Stimulated activated CD8-positive, alpha-beta memory T cell treated with anti-CD3 and anti-CD28 coated beads, Interleukin-15, amount 100 ng/mL, for 24 hours (primary cell): ENCODE data around the gene S100A5.

Experiments used
- DNase-seq: peaks from one replicate; pipeline ENCODE4 v3.0.0-alpha.2; 2020; ENCODE audit warnings: low read depth

Gene S100A5

DNA sequence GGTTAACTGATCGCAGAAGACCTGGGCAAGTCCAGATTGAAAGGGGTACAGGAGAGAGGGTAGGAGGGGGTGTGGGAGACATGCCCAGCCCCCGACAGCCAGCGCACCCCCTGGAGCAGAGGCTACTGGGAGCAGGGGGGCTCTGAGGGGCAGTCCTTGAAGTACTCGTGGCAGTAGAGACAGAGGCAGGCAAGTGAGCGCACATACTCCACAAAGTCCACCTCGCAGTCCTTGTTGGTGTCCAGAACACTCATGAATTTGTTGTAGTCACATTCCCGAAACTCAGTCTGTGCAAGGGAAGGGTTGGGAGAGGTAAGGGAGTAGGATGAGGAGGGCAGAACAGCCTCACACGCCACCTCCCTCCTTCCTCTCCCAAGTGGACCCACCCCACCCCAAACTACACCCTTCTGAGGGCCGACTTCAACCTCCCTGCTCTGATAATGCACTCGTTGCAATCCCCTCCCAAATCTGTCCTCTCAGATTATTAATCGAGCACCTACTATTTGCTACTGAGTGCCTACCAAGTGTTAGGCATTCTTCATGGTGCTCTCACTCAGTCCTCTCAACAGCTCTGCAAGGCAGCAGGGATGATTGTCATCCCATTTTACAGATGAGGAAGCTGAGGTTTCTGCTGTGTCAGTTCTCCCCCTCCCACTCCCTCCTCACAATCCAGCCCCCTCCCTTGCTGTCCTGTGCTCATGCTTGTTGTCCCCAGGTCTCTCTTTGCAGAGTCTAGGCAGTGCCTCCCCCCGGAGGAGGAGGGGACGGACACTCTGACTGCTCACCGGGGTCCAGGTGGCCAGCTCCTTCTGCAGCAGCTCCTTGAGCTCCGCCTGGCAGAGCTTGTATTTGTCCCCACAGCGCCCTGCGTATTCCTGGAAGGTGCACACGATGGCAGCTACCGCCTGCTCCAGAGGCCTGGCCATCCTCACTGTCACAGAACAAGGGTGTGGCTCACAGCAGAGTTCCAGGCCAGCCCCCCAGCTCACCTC is 7.1 kb upstream of the S100A5 start:
- no peak for DNase-seq

DNA sequence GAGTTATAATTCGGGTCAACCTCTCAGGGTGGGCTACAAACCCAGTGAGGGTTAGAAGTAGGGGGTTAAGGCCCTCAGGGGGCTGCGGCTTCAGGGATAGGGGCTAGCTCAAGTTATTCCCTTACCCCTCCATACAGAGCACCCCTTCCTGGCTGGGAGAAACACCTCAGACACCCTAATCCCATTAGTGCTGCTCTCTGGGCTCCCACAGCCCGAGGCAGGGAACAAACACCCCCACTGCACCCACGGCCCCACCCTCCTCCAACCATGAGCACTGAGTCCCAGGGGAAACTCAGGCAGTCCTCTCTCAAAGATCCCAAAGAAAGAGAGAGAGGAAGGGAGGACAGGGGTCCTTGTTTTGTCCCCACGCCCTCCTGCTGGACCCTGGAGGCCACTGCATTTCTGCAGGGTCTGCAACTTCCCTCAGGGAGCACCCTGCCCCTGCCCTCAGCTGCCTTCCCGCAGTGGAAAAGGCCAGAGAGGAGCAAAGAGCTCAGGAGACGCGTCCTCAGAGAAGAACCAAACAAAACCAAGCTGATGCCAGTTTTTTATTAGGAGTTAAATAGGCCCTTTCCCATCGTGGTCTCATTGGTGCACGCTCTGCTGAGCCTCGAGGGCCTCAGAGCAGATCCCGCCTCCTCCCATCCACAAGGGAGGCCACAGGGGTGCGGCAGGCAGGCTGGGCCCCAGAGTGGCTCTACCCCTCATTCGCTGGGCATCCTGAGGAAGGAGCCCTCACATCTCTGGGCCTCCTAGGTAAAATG is 6.2 kb upstream of the S100A5 start:
- no peak for DNase-seq

DNA sequence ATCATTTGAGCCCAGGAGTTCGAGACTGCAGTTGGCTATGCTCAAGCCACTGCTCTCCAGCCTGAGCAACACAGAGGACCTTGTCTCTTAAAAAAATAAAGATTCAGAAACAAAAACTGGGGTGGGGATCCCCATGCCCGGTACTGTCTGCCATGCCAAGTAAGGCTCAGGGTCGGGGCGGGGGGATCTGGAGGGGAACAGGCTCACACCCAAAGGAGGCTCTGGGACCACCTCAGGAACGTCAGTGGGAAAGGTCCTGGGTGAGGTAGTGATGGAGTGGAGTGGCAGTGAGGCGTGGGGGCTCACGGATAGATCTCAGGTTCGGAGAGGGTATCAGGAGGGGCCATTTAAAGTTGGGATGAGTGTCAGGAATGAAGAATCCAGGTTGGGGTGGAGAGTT is 5.6 kb upstream of the S100A5 start:
- no peak for DNase-seq

- DNase-seq, result peak; percentile 62
These were observed 4.6 kb upstream of the S100A5 start, which contains the start of gene S100A4 for GRCh38 chr1:153545067-153546055. S100A4 (minus strand) TSS chr1:153545806; CDS start chr1:153544794, 1,012 bp downstream.

- no peak for DNase-seq
These were observed 3.8 kb upstream of the S100A5 start for GRCh38 chr1:153544453-153545066.

DNA sequence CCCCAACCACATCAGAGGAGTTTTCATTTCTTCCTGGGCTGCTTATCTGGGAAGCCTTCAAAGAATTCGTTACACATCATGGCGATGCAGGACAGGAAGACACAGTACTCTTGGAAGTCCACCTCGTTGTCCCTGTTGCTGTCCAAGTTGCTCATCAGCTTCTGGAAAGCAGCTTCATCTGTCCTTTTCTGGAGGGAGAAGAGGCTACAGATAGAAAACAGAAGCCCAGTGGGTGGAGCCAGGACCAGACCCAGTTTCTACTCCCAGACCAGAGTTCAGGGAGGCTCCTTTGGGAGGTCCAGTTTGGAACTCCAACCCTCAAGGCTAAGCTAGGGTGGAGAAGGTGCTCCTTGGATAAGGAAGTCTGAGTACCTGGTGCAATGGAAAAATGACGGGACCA is 3.0 kb upstream of the S100A5 start:
- DNase-seq, result no peak

- no peak for DNase-seq
These were observed 2.4 kb upstream of the S100A5 start for GRCh38 chr1:153542956-153543711.

- no peak for DNase-seq
These were observed 1.2 kb upstream of the S100A5 start for GRCh38 chr1:153541641-153542590.

GRCh38 chr1:153539395-153540093 is 1.2 kb downstream of the S100A5 start:
- no peak for DNase-seq

GRCh38 chr1:153538315-153538821 is 2.4 kb downstream of the S100A5 start:
- DNase-seq, result no peak

GRCh38 chr1:153537376-153537730 is 3.4 kb downstream of the S100A5 start:
- DNase-seq, result no peak

DNA sequence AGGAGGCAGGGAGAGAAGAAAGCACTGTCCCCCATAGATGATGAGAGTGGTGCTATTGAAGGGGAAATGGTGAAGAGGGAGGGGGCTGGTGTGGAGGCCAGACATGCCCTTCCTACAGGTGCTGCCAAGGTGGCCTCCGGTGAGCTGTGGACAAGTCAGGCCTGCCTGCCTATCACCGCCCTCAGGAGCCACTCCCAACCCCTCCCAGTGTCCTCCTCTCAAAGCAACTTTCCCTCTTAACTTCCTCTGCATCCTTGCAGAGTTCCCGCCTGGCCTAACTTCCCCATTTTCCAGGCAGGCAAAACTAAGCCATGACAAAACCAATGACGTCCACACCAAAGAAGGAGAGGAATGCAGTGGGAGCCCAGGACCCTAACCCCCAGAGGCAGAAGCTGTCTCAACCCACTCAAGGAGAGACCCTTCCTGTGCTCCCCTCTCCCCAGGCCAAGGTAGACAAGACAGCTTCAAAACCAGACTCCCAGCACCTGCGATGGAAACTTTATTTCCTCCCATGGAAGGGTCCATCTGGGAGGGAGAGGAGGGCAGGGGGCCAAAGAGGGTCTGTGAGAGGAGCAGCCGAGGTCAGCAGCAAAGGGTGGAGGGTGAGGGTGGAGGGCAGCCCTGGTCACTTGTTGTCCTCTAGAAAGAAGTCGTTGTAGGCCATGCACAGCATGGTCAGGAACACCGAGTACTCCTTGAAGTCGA is 3.9 kb downstream of the S100A5 start:
- DNase-seq, result no peak

- DNase-seq, result peak; percentile 60
These were observed 4.6 kb downstream of the S100A5 start for GRCh38 chr1:153536012-153536670.

DNA sequence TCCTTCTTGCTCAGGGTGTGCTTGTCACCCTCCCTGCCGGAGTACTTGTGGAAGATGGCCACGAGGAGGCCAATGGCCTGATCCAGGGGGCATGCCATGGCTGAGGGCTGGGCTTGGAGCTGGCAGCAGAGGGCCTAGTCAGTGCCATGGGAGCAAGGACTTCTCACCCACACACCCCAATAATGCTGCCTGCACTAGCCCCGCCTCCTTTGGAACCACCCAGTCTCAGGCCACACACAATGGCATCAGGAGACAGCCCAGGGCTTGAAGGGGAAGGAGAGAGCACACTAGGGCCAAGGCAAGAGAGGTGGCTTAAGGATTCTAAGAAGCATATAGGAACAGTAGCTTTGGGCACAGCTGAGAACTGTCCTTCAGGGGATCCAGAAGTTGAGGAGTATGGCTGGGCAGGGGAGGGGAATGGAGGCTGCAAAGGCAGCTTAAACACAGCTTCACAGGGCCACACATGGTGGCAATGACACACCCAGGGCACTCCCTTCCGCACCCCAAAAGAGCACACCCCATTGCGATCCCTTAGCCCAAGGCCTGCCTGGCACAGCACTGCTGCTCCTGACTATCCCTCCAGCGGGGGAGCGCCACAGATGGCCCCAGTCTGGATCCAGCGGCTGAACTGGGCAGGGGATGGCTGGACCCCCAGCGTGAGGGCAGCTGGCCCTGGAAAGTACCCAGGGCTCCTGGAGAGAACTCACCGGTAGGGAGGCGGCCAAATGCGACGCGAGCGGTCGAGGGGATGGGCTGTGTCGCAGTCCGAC is 5.3 kb downstream of the S100A5 start, which contains the start of gene S100A6:
S100A6 (minus strand) TSS at position 750 of the 770 bp plus-strand sequence; CDS start at position 98, 652 bp downstream.
- DNase-seq, result no peak

DNA sequence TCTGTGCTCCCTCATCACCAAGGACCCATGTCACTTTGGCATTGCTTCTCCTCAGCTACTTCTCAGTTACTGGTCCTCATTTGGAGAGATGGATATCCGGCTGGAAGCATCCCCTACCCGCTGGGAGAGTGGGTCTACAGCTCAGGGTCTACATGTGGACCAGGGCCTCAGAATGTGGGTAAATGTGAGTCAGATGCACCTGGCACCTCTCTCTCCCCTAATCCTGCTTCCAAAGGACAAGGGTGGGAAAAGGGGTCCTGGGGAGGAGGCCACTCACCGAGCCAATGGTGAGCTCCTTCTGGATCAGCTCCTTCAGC is 5.9 kb downstream of the S100A5 start:
- no peak for DNase-seq

- no peak for DNase-seq
These were observed 6.4 kb downstream of the S100A5 start for GRCh38 chr1:153534226-153534924.
